ENCODE measurements around the gene KSR1. TPM values are rescaled to one million over a fixed set of nuclear protein-coding genes. Genes with fewer than 3 reads are reported as not detected.

KSR1 gene
- total RNA-seq, 2 donors from 2014 or later: 11.5 to 23.7 TPM

- H3K36me3 ChIP-seq: no peaks in the 10 kb centered on the region
- H3K4me1 ChIP-seq (replicated peaks): no peaks in the 10 kb centered on the region
- WGBS: 75% methylated on average over 2 of the region's 2 CpGs
Measured at GRCh38 chr17:27601975-27602302, 145.7 kb downstream of the KSR1 start.

GRCh38 chr17:27602721-27603420 is 146.6 kb downstream of the KSR1 start:
- no peaks in the 10 kb centered on the region for H3K36me3 ChIP-seq
- no peaks in the 10 kb centered on the region for H3K4me1 ChIP-seq (replicated peaks)
- DNase-seq (ENCODE audit: low spot score): peak; percentile 60
- TF ChIP-seq POLR2AphosphoS5 (IDR thresholded peaks at IDR 0.05) (no peak), POLR2A (IDR thresholded peaks at IDR 0.05) (no peak), CTCF (IDR thresholded peaks at IDR 0.05) (peak; percentile 85 to 95 (median 91))
- H3K9me3 ChIP-seq: no peaks in the 10 kb centered on the region
- intact Hi-C loops (cut with DNase I): loop anchor here (1.0 to 5.0 kb wide), 4 partner anchors 48 to 366 kb away; no protein-coding TSS in a partner anchor
- H3K4me3 ChIP-seq: no peak overlapping the region
- H3K27ac ChIP-seq: no peak overlapping the region
- no peaks in the 10 kb centered on the region for H3K27me3 ChIP-seq (replicated peaks; ENCODE audit: insufficient read depth)
- WGBS: 50% methylated on average over 15 of the region's 15 CpGs

More at GRCh38 chr17:27601975-27602302, 145.7 kb downstream of the KSR1 start:
- no peaks in the 10 kb centered on the region for H3K9me3 ChIP-seq
- H3K4me3 ChIP-seq: no peak overlapping the region
- no peaks in the 10 kb centered on the region for H3K27me3 ChIP-seq (replicated peaks; ENCODE audit: insufficient read depth)
- intact Hi-C loops (cut with DNase I): loop anchor here (1.0 to 5.0 kb wide), 4 partner anchors 49 to 365 kb away; no protein-coding TSS in a partner anchor
- TF ChIP-seq POLR2A (IDR thresholded peaks at IDR 0.05): no peak
- TF ChIP-seq POLR2AphosphoS5 (IDR thresholded peaks at IDR 0.05): no peak
- no peak for TF ChIP-seq CTCF (IDR thresholded peaks at IDR 0.05)
- no peak for DNase-seq (ENCODE audit: low spot score)
- no peak overlapping the region for H3K27ac ChIP-seq

- 87% methylated on average over 2 of the region's 2 CpGs for WGBS
- TF ChIP-seq CTCF (IDR thresholded peaks at IDR 0.05): no peak
- TF ChIP-seq POLR2AphosphoS5 (IDR thresholded peaks at IDR 0.05): no peak
- H3K27ac ChIP-seq: no peak overlapping the region
- no peaks in the 10 kb centered on the region for H3K27me3 ChIP-seq (replicated peaks; ENCODE audit: insufficient read depth)
- no peaks in the 10 kb centered on the region for H3K9me3 ChIP-seq
- H3K36me3 ChIP-seq: no peaks in the 10 kb centered on the region
- no peaks in the 10 kb centered on the region for H3K4me1 ChIP-seq (replicated peaks)
- no peak for DNase-seq (ENCODE audit: low spot score)
- no peak overlapping the region for H3K4me3 ChIP-seq
- intact Hi-C loops (cut with DNase I): loop anchor here (1.0 to 5.0 kb wide), 3 partner anchors 47 to 366 kb away; no protein-coding TSS in a partner anchor
Measured at GRCh38 chr17:27603421-27603770, 147.1 kb downstream of the KSR1 start.

GRCh38 chr17:27603880-27604794 is 147.9 kb downstream of the KSR1 start:
- intact Hi-C loops (cut with DNase I): loop anchor here (1.0 to 5.0 kb wide), 3 partner anchors 47 to 367 kb away; no protein-coding TSS in a partner anchor
- no peak for DNase-seq (ENCODE audit: low spot score)
- Histone ChIP-seq H3K36me3 (no peaks in the 10 kb centered on the region), H3K27me3 (replicated peaks; ENCODE audit: insufficient read depth) (no peaks in the 10 kb centered on the region), H3K9me3 (no peaks in the 10 kb centered on the region), H3K27ac (no peak overlapping the region), H3K4me1 (replicated peaks) (no peaks in the 10 kb centered on the region), H3K4me3 (no peak overlapping the region)
- 95% methylated on average over 22 of the region's 22 CpGs for WGBS
- TF ChIP-seq POLR2AphosphoS5 (IDR thresholded peaks at IDR 0.05) (no peak), CTCF (IDR thresholded peaks at IDR 0.05) (no peak), POLR2A (IDR thresholded peaks at IDR 0.05) (no peak)
